ENCODE measurements around the gene DUSP8.

Gene DUSP8

DNA sequence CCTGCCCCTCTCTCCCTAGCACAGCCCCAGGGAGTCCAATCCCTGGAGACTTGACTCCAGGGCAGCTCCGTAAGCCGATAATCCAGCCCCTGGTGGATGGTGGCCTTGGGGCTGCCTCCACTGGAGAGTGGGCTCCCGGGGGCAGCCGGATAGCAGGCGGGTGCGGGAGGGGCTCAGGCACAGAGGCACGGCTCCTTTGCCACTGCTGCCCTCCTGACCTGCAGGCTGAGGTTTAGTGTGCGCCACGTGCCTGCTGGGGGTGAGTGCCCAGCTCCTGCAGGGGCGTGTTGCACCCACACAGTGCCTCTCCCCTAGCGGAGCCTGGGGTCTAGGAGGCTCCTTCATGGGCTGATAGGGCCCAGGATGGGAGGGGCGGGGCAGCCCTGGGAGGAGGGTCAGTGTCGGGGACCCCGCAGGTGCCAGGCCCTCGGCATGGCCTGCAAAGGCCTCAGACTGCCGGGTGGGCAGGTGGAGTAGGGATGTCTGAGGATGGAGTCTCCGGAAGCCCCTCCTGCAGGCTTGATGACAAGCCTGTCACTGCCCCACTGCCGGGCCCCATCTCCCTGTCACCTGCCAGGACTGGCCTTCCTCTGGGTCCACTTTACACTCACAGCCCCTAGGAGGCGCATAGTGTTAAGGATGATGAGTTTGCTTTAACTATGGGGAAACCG lies 5.6 kb downstream of the DUSP8 start:
- no peak for DNase-seq (ENCODE audit: low read depth, low spot score)

DNA sequence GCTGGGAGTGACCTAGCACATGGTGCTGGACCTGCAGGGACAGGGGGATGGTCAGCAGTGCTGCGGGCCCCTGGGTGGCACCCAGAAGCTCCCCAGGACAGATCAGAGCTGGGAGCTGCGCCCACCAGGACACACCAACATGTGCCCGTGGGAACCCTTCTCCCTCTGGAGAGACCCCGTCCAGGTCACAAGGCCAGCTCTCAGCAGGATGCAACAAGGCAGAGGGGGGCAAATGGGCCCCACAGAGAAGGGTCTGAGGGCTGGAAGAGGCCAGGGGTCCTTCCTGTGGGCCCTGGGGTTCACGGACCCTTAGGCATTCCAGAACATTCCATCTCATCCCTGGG lies 6.2 kb downstream of the DUSP8 start:
- no peak for DNase-seq (ENCODE audit: low read depth, low spot score)

DNA sequence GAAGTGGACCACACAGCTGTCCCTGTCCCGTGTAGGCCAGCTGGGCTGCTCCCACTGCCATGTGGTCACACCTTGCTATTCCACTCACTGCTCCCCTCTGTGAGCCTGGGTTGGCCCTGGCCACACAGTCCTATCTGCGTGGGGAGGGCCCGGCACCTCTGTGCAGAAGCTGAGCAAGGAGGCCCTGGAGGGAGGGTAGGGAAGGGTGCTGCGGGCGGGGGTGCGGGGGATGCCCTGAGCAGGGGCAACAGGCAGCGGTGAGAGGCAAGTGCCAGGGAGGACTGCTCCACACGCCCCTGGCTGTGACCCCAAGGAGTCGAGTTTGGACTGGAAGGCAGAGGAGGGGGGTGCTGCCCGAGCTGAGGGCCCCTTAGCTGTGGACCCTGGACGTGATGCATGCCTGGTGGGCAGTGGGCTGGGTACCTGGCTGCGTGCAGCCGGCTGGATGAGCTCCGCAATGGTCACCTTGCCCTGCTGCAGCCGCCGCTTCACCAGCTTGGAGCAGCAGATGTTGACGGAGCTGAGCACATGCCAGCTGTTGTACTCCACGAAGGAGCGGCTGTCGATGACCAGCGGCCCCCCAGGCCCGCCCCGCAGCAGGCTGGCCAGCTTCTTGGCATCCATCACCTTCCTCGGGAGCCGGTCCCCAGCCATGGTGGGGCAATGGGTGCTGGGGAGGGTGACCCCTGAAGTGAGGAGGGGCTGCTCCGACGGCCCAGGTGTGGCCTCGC lies 6.7 kb downstream of the DUSP8 start:
- DNase-seq (ENCODE audit: low read depth, low spot score) = no peak

DNA sequence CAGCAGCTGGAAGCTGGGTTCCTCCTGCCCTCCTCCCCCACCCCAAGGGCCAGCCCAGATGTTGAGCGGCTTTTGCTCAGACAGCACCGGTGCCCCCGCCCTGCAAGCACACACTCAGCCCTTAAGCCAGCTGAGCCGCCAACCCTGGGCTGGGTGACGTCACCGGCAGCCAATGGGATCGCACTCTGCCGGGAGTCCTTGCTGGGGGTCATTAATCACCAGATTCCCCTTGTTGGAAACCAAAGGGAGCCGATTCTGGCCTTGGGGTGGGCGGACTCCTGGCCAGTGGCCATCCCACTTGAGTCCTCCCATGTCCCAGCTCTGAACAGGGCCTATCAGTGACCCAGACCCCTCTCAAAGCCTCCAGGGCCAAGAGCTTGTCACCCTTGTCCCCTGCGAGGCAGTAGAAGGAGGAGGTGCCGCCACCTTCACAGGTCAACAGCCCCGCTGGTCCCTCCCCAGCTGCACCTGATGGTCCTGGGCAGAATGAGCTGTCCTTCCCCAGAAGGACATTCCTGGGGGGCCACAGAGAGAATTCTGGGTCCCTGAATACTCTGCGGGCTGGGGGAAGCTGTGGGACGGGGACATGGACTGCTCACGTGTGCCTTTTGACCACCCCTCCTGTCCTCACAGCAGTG lies 7.4 kb downstream of the DUSP8 start:
- no peak for DNase-seq (ENCODE audit: low read depth, low spot score)

DNA sequence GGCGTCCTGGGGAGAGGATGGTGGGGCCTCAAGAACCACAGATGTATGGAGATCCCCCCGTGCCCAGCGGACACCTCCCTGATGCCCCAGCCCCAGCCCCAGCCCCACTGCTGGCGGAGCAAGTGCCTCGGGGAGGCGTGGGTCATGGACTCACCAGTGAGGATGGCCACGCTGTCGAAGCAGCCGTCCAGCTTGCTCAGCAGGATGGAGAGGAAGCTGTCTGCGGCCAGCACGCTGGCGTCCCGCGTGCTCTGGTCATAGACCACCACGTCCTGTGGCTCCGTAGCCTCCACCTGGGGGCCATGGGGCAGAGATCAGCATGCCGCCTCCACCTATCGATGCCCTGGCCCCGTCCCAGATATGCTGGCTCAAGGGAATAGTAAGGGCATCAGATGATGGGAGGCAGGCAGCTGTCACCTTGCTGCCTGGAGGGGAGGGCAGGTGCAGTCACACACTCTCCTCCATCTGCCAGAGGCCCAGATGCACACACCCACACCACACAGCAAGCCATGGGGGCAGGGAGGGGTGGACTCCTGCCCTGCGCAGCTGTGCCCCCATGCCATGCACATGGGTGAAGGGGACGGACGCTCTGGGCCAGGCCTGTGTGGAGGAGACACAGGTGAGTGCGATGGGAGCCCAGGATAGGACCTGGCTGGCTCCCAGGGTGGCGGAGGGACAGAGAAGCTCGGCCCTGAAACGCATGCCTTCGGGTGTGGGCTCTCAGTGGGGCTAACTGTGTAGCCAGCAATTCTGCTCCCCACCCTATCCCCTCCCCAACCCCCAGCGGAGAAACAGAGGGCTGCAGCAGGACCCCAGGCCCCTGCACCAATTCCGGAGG lies 8.2 kb downstream of the DUSP8 start:
- DNase-seq (ENCODE audit: low read depth, low spot score) = no peak

DNA sequence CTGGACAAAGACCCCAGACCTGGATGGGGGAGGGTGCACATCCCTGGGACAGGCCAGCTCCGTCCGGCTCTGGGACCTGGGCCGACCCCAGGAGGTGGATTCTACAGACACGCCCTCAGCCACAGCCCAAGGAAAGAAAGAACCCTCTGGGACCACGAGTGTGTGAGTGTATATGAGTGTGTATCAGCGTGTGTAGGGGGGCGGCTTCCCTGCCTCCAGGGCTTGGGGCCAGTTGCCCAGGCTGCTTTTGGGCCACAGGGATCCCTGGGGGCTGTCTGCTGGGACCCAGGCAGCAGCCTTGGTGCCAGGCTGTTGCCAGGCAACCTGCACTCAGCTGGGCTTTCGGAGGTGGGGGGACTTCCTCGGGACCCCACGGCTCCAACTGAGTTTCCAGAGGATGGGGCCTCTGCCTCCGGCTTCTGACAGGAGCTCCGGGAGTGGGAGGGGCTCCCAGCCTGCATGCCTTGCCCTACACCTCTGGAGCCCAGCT lies 8.9 kb downstream of the DUSP8 start:
- DNase-seq (ENCODE audit: low read depth, low spot score) = no peak

DNA sequence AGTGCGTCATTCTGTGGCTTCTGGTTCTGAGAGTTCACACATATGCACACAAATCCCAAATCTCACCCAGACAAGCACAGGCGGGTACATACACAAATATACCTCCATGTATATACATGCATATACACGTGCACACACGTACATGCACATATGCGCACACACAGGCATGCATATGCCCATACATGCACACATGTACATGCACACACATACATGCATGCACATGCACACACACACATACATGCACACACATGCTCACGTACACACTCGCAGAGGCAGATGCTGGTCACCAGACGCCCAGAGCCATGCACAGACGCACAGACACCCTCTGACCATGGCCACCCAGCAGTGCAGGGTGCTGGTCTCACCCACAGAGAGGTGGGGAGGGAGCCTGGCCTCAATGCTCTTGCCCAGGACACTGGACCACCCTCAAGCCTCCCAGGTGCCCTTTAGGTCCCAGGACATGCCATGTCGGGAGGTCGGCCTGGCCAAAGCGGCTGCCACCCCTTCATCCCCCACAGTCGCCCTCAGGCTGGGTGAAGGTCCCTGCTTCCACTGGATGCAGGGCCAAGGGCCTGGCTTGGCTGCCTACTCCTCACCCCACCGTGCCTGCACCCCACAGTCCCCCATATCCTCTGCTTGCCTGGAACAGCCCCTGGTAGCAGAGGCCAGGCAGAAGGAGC lies 9.5 kb downstream of the DUSP8 start:
- no peak for DNase-seq (ENCODE audit: low read depth, low spot score)

DNA sequence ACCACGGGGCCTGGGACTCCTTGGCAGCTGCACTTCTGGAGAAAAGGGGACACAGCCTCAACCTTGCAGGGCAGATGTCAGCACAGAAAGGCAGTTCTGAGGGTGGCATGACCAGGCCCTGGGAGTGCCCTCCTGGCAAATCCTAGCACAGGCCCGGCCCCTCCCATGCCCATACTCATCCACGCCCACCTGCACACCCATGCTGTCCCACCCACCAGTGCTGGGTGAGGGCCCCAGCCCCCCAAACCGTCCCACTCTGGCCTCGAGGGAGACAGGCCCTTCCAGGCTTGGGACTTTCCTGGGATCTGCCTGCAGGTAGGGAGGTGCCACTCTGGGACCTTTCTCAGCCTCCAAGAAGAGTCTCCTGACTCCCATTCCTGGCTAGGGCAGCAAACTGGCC lies 10.1 kb downstream of the DUSP8 start:
- DNase-seq (ENCODE audit: low read depth, low spot score) = no peak

DNA sequence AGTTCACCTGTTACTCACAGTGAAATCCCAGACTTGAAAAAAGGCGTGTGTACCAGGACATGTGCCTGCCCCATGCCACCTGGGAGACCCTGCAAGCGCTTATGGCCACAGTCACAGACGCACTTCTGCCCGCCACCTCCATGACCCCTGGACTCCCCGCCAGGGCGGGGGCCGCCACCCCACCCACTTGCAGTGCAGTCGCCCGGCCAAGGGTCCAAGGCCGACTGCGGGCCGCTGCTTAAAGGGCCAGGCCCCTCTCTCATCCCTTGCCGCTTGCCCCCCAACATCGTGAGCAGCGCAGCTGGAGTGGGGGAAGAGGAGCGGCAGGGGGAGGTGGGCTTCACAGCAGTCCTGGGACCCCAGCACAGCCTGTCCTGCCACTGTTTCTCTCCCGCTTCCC lies 10.8 kb downstream of the DUSP8 start:
- DNase-seq (ENCODE audit: low read depth, low spot score) = no peak

DNA sequence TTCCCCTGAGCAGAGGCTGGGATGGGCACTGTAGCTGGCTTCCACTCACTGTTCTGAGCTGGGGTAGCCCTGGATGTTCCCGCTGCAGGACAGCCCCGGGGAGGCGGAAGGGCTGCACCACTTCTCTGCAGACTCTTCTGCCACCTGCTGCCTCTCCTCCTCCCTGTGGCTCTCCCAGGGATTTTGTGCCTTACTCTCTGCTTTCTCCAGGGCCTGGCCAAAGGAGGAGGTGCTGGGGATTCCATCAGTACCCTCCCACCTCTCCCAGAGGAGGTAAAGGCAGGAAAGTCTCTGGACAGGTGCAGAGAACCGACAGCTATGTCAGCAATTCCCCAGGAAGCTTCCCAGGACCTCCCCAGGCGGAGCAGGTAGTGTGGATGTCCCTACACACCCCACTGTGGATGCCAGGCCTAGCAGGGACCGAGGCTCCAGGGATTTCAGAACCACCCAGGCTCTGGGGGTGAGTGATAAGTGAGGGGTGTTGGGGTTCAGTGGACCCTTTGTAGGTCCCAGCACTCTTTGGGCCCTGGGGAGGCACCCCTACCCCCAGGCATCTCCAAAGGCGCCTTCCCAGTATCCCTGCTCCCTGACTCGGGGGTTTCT lies 11.3 kb downstream of the DUSP8 start:
- no peak for DNase-seq (ENCODE audit: low read depth, low spot score)

DNA sequence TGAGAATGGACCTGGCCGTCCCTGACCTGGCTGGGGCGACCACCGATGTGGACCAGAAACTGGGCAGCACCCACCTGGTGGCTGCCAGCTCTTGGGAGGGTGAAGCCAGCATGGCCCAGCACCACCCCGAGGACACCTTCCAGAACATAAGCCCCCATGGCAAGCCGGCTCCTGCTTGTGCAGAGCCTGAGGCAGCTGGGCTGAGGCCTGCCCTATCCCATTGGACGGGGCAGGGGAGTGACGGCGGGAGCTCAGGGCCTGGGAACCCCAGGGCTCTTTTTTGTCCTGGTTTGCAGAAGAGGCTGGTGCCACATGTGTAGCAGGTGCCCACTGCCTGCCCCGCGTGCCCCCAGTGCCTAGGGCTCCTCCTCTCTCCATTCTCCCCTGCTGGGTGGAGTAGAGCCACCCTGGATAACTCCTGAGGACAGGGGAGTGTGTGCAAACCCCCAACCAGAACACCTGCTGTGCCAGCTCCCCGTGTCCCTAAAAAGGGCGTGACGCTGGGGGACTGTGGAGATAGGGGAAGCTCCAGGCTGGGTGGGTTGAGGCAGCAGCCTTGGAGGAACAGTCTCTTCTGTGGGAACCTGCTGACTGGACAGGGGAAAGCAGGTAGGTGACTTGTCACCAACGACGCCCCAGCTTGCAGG lies 11.9 kb downstream of the DUSP8 start:
- DNase-seq (ENCODE audit: low read depth, low spot score) = no peak

DNA sequence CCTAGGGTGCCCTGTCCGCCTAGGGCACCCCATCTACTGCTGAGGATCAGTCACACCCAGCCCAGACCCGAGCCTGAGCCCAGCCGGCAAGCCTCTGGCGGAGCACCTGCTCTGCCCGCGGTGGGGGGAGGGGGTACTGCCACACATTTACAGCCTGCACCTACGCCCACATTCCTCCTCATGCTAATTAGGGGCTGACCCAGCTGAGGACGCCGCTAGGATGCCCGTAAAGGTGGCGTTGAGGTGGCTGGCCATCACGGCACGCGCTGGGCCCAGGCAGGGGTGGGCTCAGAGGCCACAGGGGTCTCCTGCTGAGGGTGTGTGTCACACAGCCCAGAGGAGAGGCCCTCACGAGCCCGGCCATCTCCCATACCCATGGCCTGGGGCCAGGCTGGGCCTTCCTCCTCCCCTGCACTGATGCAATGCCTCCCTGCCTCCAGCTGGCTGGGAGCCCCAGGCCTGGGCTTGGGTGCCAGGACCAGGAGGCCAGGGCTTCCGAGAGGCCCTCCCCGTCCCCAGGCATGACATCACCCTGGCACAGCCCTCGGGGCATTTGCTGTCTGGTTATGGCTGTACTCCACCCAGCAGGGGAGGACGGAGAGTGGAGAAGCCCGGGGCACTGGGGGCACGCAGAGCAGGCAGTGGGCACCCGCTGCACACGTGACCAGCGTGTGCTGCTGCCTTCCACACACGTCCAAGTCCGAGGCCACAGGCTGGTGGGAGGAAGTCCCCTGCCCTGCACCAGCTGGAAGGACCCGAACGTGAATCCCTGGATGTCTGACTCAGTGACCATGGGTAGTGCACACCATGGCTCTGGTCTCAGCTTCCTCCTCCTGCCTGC lies 12.7 kb downstream of the DUSP8 start:
- no peak for DNase-seq (ENCODE audit: low read depth, low spot score)

DNA sequence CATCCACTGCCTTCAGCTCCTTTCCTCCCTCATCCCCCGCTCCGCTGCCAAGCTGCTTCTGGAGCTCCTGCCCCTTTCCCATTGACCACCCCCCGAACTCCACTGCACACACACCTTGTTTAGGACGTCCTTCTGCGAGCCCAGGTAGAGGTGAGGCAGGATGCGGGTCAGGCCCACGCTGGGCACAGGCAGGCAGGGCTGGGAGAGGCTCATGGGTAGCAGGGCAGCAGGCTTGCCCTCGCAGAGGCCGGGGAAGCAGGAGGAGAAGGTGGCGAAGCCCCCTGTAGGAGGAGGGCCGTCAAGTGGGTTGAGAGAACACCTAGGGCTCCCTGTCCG lies 13.3 kb downstream of the DUSP8 start:
- no peak for DNase-seq (ENCODE audit: low read depth, low spot score)

DNA sequence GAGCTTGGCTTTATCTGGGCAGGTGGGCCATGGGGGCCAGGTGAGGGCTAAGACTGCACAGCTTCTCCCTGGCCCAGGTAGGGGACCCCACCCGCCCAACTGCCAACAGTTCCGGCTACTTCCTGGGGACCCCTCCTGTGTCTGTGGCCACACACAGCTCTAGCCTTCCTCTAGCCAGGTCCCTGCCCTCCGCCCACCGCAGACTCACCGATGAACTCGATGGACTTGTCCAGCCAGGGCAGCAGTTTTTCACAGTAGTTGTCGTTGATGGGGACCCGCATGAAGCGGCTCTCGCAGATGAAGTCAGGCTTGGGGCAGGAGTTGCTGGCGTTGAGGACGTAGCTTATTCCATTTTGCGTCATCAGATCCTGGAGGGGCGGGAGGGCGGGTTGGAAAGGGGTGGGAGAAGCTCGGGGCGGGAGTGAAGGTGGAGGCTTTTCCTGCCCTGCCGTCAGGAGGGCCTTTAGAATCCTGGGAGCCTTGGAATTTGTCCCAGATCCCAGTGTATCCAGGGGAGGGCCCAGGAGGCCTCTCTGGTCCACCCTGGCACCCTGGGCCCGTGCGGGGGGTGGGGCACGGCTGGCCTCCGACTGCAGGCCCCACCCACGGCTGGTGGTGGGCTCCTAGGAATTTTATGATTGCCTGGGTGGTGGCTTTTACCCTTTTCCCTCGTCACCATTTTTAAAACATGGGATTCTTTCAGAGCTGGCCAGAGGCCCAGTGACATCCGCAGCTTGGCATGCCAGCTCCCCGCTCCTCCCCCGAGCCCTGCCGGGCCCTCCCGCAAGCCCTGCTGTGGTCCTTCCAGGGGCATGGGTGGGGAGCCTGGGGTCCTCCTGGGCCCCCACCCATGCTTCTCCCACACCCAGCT lies 13.9 kb downstream of the DUSP8 start:
- no peak for DNase-seq (ENCODE audit: low read depth, low spot score)

DNA sequence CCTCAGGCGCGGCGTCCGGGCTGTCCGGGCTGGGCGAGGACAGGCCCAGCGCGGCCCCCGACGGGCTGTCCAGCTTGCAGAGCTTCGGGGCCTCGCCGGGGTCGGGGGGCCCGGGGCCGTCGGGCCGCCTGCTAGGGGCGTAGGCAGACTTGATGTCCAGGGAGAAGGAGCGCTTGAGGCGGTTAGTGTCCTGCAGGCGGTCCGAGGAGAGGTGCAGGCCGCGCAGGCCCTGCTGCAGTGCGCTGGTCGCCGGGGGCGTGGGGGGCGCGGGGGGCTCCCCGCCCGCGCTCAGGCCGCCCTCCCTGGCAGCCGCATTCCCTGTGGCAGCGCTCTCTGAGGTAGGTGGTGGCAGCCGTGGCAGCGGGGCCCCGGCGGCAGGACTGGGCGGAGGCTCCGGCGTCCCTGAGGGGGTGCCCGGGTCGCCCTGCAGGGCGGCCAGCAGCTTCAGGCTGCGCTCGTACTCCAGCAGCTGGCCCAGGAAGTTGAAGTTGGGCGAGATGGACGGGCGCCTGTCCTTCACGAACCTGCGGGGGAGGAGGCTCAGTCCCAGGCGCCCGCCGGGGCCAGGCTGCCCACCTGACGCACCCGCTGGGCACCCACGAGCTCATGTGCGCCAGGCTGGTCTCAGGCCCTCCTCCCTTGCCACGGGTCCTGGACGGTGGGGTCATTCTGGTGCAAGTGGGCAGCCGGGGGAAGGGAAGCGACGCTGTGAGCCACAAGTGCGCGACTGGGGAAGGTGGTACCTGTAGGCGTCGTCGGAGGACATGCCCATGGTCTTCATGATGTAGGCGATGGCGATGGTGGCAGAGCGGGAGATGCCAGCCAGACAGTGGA lies 14.8 kb downstream of the DUSP8 start:
- DNase-seq (ENCODE audit: low read depth, low spot score) = no peak

DNA sequence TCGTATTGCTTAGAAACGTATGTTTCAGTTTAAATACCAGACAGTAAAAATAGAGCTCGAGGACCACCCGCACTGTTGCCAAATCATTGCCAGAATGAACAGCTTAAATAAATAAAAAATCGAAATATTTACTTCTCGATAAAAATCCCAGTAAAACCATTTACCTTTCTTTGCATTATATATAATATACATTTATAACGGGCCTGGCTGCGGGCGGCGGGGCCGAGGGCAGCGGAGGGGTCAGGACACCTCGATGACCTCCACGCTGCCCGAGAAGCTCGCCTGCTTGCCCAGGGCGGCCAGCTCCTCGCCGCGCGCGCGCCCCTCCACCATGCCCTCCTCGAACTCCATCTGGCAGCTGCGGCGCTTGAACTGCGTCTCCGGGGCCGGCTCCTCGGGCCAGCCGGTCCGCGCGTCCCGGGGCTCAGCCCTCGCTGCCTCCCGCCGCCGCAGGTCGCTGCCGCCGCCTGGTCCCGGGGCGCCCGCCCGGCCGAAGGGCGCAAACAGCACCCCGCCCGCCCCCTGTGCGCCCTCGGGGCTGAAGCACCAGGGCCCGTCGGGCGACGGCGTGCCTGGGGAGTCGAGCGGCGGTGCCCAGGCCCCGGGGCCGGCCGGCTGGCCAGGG lies 15.7 kb downstream of the DUSP8 start:
- no peak for DNase-seq (ENCODE audit: low read depth, low spot score)

DNA sequence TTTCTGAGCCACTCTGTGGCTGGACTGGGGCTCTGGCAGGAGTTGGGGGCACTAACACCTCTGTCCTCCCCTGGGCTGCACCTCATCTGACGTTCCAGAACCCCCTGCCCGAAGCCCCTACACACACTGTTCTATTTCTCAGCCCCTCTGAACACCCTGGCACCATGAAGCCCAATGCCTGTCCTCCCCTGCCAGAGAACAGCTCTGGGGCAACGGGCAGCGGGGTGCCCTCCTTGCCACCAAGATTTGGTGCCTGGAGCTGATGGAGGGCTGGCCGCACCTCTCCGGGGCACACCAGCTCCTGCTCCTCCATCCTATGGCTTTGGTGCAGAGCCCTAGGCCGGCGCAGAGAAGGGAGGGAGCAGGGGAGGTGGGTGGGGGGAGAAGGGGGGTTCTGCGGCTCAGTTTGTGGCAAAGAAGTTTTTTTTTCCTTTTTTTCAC lies 16.3 kb downstream of the DUSP8 start:
- DNase-seq (ENCODE audit: low read depth, low spot score) = no peak
